Neural progenitor cell (in vitro differentiated cells): ENCODE results near the gene HEG1. TPM values are rescaled to one million over a fixed set of nuclear protein-coding genes. Genes with fewer than 3 reads are reported as not detected.

Experiments
- DNase-seq: peaks from one replicate; pipeline ENCODE4 v3.0.0-alpha.2; 2016; ENCODE audit warnings: low spot score
- H2AFZ ChIP-seq: fragments of 200-600 bp; sonication (generic); replicated peaks from 2 replicates; pipeline ENCODE4 v1.6.1; 2016; ENCODE audit warnings: antibody characterized with exemption
- H3F3A ChIP-seq: fragments of 200-600 bp; sonication (generic); 2 replicates; pipeline ENCODE4 v1.6.1; 2016; ENCODE audit warnings: antibody characterized with exemption, low read depth
- H3K27ac ChIP-seq: fragments of 200-600 bp; sonication (generic); 2 replicates; pipeline ENCODE4 v1.5.1; 2016; ENCODE audit warnings: mild to moderate bottlenecking
- H3K27me3 ChIP-seq: fragments of 200-600 bp; sonication (generic); 2 replicates; pipeline ENCODE4 v1.6.1; 2016; ENCODE audit warnings: mild to moderate bottlenecking, moderate library complexity
- H3K36me3 ChIP-seq: fragments of 200-600 bp; sonication (generic); 2 replicates; pipeline ENCODE4 v1.5.1; 2016
- H3K4me1 ChIP-seq: fragments of 200-600 bp; sonication (generic); 2 replicates; pipeline ENCODE4 v1.6.1; 2016; ENCODE audit warnings: mixed run types
- H3K4me2 ChIP-seq: fragments of 200-600 bp; sonication (generic); 2 replicates; pipeline ENCODE4 v1.6.1; 2016
- H3K4me3 ChIP-seq: fragments of 200-600 bp; sonication (generic); 2 replicates; pipeline ENCODE4 v1.5.1; 2016
- H3K79me2 ChIP-seq: fragments of 200-600 bp; sonication (generic); 2 replicates; pipeline ENCODE4 v1.6.1; 2016; ENCODE audit warnings: low read depth
- H3K9ac ChIP-seq: fragments of 200-600 bp; sonication (generic); 2 replicates; pipeline ENCODE4 v1.6.1; 2016
- H3K9me3 ChIP-seq: fragments of 200-600 bp; sonication (generic); 2 replicates; pipeline ENCODE4 v1.5.1; 2016; ENCODE audit warnings: low read depth
- H4K20me1 ChIP-seq: fragments of 200-600 bp; sonication (generic); 2 replicates; pipeline ENCODE4 v1.6.1; 2016; ENCODE audit warnings: low read depth
- H3K27ac Mint-ChIP-seq: 3 replicates; pipeline ENCODE4 v1.8.0; 2021; ENCODE audit warnings: mixed read lengths
- H3K27me3 Mint-ChIP-seq: 2 replicates; pipeline ENCODE4 v1.8.0; 2022; ENCODE audit warnings: low read depth, mild to moderate bottlenecking, inconsistent platforms, moderate library complexity, mixed read lengths; ENCODE audit not compliant: insufficient read depth
- H3K36me3 Mint-ChIP-seq: 3 replicates; pipeline ENCODE4 v1.8.0; 2021; ENCODE audit warnings: mixed read lengths
- H3K4me1 Mint-ChIP-seq: 3 replicates; pipeline ENCODE4 v1.8.0; 2021; ENCODE audit warnings: mixed read lengths
- H3K4me3 Mint-ChIP-seq: 3 replicates; pipeline ENCODE4 v1.8.0; 2021; ENCODE audit warnings: mild to moderate bottlenecking, moderate library complexity, mixed read lengths
- H3K9me3 Mint-ChIP-seq: 3 replicates; pipeline ENCODE4 v1.8.0; 2020; ENCODE audit warnings: mixed read lengths
- CTCF ChIP-seq: fragments of 200-600 bp; sonication (generic); IDR thresholded peaks from 2 replicates; pipeline ENCODE4 v1.5.1; 2017; ENCODE audit warnings: antibody characterized with exemption, mild to moderate bottlenecking
- EZH2 ChIP-seq: fragments of 200-600 bp; sonication (generic); IDR thresholded peaks from 2 replicates; pipeline ENCODE4 v1.6.1; 2017; ENCODE audit warnings: antibody characterized with exemption, mild to moderate bottlenecking, moderate library complexity
- EZH2phosphoT487 ChIP-seq: fragments of 200-600 bp; sonication (generic); IDR thresholded peaks from 2 replicates; pipeline ENCODE4 v1.6.1; 2017; ENCODE audit warnings: antibody characterized with exemption
- total RNA-seq: library from RNA; depleted of rRNA; stranded (reverse); fragments of >200 nt; gene quantifications from 2 replicates; pipeline ENCODE4 v1.2.3, GENCODE V29; 2015; ENCODE audit warnings: low replicate concordance

HEG1 gene
- total RNA-seq, 1 donor from 2014 or later = 11.4 TPM

GRCh38 chr3:124978627-124979026, 77.2 kb downstream of the HEG1 start:
- H3K9me3 Mint-ChIP-seq = no peaks in the 10 kb centered on the region
- Histone ChIP-seq H4K20me1 (no peaks in the 10 kb centered on the region), H3K36me3 (no peaks in the 10 kb centered on the region), H3K4me1 (no peaks in the 10 kb centered on the region), H3K9ac (no peak overlapping the region), H3F3A (no peaks in the 10 kb centered on the region), H3K79me2 (no peaks in the 10 kb centered on the region), H3K27ac (no peak overlapping the region), H3K4me3 (no peak overlapping the region), H3K4me2 (no peak overlapping the region), H3K9me3 (no peaks in the 10 kb centered on the region), H2AFZ (no peak overlapping the region), H3K27me3 (no peaks in the 10 kb centered on the region)
- H3K36me3 Mint-ChIP-seq = peaks cover 40% of the 10 kb centered on the region
- no peak overlapping the region for H3K27ac Mint-ChIP-seq
- peaks cover 2% of the 10 kb centered on the region for H3K4me1 Mint-ChIP-seq
- H3K4me3 Mint-ChIP-seq = no peak overlapping the region
- DNase-seq = no peak
- TF ChIP-seq CTCF (no peak), EZH2phosphoT487 (no peak), EZH2 (no peak)
- no peaks in the 10 kb centered on the region for H3K27me3 Mint-ChIP-seq

GRCh38 chr3:124976383-124976782, 79.4 kb downstream of the HEG1 start:
- no peak for DNase-seq
- Histone ChIP-seq H3F3A (no peaks in the 10 kb centered on the region), H3K4me1 (no peaks in the 10 kb centered on the region), H3K4me3 (no peak overlapping the region), H3K79me2 (no peaks in the 10 kb centered on the region), H3K4me2 (no peak overlapping the region), H3K36me3 (no peaks in the 10 kb centered on the region), H3K27ac (no peak overlapping the region), H3K9me3 (no peaks in the 10 kb centered on the region), H3K27me3 (no peaks in the 10 kb centered on the region), H2AFZ (no peak overlapping the region), H4K20me1 (no peaks in the 10 kb centered on the region), H3K9ac (no peak overlapping the region)
- Mint-ChIP-seq H3K27ac (no peak overlapping the region), H3K4me1 (no peaks in the 10 kb centered on the region), H3K4me3 (no peak overlapping the region), H3K36me3 (peaks cover 38% of the 10 kb centered on the region), H3K27me3 (peaks cover 1% of the 10 kb centered on the region), H3K9me3 (no peaks in the 10 kb centered on the region)
- TF ChIP-seq EZH2 = no peak
- TF ChIP-seq CTCF = no peak
- TF ChIP-seq EZH2phosphoT487 = no peak

- no peak overlapping the region for H3K9ac ChIP-seq
- Mint-ChIP-seq H3K4me1 (no peaks in the 10 kb centered on the region), H3K27me3 (peaks cover 2% of the 10 kb centered on the region), H3K9me3 (no peaks in the 10 kb centered on the region), H3K36me3 (peaks cover 49% of the 10 kb centered on the region), H3K4me3 (no peak overlapping the region), H3K27ac (no peak overlapping the region)
- no peaks in the 10 kb centered on the region for H3K27me3 ChIP-seq
- H3K4me1 ChIP-seq = no peaks in the 10 kb centered on the region
- H3K36me3 ChIP-seq = no peaks in the 10 kb centered on the region
- no peak for DNase-seq
- no peak overlapping the region for H2AFZ ChIP-seq
- no peak for TF ChIP-seq CTCF
- TF ChIP-seq EZH2 = no peak
- TF ChIP-seq EZH2phosphoT487 = no peak
- H3F3A ChIP-seq = no peaks in the 10 kb centered on the region
- H3K9me3 ChIP-seq = no peaks in the 10 kb centered on the region
- H3K27ac ChIP-seq = no peak overlapping the region
- H3K4me3 ChIP-seq = no peak overlapping the region
- no peak overlapping the region for H3K4me2 ChIP-seq
- no peaks in the 10 kb centered on the region for H4K20me1 ChIP-seq
- H3K79me2 ChIP-seq = no peaks in the 10 kb centered on the region
Measured at GRCh38 chr3:124974691-124975090, 81.1 kb downstream of the HEG1 start.

- Mint-ChIP-seq H3K36me3 (peaks cover 49% of the 10 kb centered on the region), H3K9me3 (no peaks in the 10 kb centered on the region), H3K4me1 (no peaks in the 10 kb centered on the region), H3K27ac (no peak overlapping the region), H3K4me3 (no peak overlapping the region), H3K27me3 (peaks cover 2% of the 10 kb centered on the region)
- no peak overlapping the region for H2AFZ ChIP-seq
- no peak overlapping the region for H3K9ac ChIP-seq
- H4K20me1 ChIP-seq = no peaks in the 10 kb centered on the region
- no peak overlapping the region for H3K4me2 ChIP-seq
- no peaks in the 10 kb centered on the region for H3K27me3 ChIP-seq
- H3K9me3 ChIP-seq = no peaks in the 10 kb centered on the region
- no peaks in the 10 kb centered on the region for H3K4me1 ChIP-seq
- DNase-seq = no peak
- H3K27ac ChIP-seq = no peak overlapping the region
- TF ChIP-seq EZH2phosphoT487 = no peak
- no peak for TF ChIP-seq EZH2
- TF ChIP-seq CTCF = no peak
- H3K79me2 ChIP-seq = no peaks in the 10 kb centered on the region
- H3F3A ChIP-seq = no peaks in the 10 kb centered on the region
- no peaks in the 10 kb centered on the region for H3K36me3 ChIP-seq
- no peak overlapping the region for H3K4me3 ChIP-seq
Measured at GRCh38 chr3:124973290-124973689, 82.5 kb downstream of the HEG1 start.
